GM12864 (cell line): Measurements from ENCODE around the gene PCSK6.
A peak's percentile ranks its signal among the peaks of the same experiment; 100 is the strongest.

Source experiments
- DNase-seq: peaks from one replicate; pipeline ENCODE4 v3.0.0-alpha.2; 2011; ENCODE audit warnings: low read depth
- H3K4me3 ChIP-seq: 2 replicates; pipeline ENCODE4 v1.5.1; 2011; ENCODE audit warnings: mild to moderate bottlenecking, low read depth, low read length, control low read depth
- CTCF ChIP-seq: IDR thresholded peaks from 2 replicates; pipeline ENCODE4 v1.5.1; 2011; ENCODE audit warnings: low read depth, mild to moderate bottlenecking, moderate library complexity, low read length, control low read depth, inconsistent platforms; ENCODE audit errors: missing control alignments

PCSK6 gene

GRCh38 chr15:101320501-101321052 lies 168.9 kb downstream of the PCSK6 start:
- no peak for DNase-seq
- peak; percentile 42 for TF ChIP-seq CTCF
- H3K4me3 ChIP-seq = no peak overlapping the region

- no peak for TF ChIP-seq CTCF
- DNase-seq = no peak
These were observed 170.7 kb downstream of the PCSK6 start for GRCh38 chr15:101318839-101319238.

GRCh38 chr15:101318147-101318819 lies 171.2 kb downstream of the PCSK6 start:
- no peak for TF ChIP-seq CTCF
- DNase-seq = no peak
- H3K4me3 ChIP-seq = no peak overlapping the region

More at GRCh38 chr15:101318839-101319238, 170.7 kb downstream of the PCSK6 start:
- no peak overlapping the region for H3K4me3 ChIP-seq

GRCh38 chr15:101317336-101317872 lies 172.1 kb downstream of the PCSK6 start:
- DNase-seq = no peak
- H3K4me3 ChIP-seq = no peak overlapping the region
- TF ChIP-seq CTCF = no peak

- no peak for TF ChIP-seq CTCF
- DNase-seq = no peak
- no peak overlapping the region for H3K4me3 ChIP-seq
These were observed 173.0 kb downstream of the PCSK6 start for GRCh38 chr15:101316529-101316928.

- no peak overlapping the region for H3K4me3 ChIP-seq
- TF ChIP-seq CTCF = no peak
- DNase-seq = no peak
These were observed 173.8 kb downstream of the PCSK6 start for GRCh38 chr15:101315736-101316135.
